GM18520 (cell line): ENCODE results near the gene PPP3R1.

Experiments used
- ATAC-seq: cut with Tn5 transposase; IDR thresholded peaks from one replicate; pipeline ENCODE4 v1.9.1; 2021; ENCODE audit not compliant: unreplicated experiment

PPP3R1 gene

DNA sequence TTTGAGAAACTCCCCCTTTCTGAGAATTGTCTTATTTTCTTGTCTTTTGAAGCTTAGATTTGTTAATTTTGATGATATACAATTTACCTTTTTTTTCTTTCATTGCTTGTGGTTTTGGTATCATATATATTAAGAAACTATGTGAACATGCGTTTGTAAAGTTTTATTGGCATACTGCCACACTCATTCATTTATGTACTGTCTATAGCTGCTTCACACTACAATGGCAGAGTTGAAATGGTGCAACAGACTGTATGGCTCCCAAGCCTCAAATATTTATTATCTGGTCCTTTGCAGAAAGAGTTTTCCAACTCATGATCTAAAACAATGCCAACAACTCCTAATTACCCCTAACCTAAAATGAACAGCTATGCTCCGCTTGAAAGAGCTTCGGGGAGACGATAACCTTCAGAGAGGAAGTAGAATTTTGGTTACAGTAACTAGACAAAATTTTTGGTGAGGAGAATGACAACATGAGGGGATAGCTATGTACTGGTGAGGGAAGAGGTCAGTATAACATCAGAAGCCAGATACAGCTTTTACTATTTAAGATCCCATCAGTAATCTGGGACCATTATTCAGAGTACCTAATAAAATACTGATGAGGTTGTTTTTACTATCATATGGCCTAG, 16.1 kb downstream of the PPP3R1 start:
- ATAC-seq = no peak

DNA sequence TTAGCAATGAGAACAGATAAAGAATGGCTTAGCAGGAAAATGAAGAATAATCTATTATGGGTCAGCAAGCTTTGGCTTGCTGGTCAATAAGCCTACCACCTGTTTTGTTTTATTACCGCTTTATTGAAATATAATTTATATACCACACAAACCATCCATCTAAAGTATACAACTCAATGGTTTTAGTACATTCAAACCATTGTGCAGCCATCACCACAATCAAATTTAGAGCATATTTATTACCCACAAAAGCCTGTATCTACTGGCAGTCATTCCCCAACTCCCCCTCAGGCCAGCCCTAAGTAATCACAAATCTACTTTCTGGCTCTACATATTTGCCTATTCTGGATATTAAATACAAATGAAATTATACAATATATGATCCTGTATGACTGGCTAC, 17.2 kb downstream of the PPP3R1 start:
- ATAC-seq = no peak

DNA sequence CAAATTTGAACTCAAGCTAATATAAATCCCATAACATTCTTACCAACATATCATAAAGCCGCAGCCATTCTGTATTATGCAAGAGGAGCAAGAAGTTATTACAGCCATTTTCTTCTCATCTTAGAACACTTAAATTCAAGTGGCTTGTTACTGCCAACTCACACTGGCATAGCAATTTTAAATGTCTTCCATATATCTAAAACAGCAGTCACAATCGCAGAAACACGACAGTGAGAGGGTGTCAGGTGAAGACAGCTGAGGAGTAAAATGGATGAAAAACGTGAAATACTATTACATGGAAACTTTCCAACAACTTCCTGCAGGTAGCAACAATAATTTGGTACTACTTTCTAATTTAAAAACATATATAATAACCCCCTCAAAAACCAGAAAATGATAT, 17.9 kb downstream of the PPP3R1 start:
- ATAC-seq = no peak

DNA sequence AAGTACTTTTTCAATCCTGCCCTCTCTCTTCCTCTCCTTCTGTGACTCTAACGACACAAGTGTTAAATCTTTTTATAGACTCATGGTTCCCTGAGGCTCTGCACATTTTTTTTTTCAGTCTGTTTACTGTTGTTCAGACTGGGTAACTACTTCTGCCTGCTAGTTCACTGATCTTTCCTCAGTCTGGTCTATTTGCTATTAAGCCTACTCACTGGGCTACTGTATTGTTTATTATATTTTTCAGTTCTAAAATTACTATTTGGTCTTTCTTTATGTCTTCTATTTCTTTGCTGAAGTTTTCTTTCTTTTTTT, 21.3 kb downstream of the PPP3R1 start:
- ATAC-seq = no peak

DNA sequence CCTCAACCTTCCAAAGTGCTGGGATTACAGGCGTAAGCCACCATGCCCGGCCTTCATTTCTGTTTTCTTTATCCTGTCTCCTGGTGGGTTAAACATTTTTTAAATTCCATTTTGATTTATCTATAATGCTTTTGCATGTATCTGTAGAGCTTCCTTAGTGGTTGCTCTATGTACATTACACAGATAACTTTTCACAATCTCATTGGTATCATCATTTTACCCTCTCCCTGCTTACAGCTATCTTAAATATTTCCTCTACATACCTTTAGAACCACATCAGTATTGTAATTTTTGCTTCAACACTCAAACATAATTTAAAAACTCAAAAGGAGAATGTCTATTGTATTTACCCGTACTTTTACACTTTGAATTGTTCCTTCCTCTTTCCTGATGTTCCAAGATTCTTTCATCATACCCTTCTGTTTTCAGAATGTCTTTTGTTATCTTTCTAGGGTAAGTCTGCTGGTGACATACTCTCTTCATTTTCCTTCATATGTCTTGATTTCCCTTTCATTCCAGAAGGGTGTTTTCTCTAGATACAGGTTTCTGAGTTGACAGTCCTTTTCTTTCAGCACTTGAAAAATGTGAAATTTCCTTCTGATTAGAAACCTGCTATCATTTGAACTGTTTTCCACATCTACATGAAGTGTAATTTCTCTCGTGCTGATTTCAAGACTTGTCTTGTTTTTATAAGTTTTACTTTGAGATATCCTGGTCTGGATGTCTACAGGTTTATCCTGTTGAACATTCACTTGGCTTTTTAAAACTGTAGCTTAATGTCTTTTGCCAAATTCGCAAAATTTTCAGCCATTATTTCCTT, 21.9 kb downstream of the PPP3R1 start:
- no peak for ATAC-seq

DNA sequence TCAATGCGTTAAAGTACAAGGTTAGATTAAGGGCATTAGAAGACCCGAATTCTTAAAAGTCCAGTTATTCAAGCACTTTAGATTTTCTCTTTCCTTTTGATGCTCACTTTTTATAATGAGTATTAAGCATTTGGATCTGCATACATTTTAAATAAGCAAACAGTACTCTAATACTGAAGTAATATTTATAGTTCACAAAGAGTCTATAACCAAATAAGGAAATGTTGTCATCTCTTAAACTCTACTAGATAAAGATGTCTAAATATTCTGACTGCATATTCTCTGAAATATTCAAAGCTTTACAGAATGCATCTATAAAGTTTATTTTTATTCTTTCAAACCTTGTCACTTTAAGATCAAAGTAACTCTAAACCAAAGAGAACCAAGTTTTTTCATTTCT, 25.5 kb downstream of the PPP3R1 start:
- no peak for ATAC-seq

DNA sequence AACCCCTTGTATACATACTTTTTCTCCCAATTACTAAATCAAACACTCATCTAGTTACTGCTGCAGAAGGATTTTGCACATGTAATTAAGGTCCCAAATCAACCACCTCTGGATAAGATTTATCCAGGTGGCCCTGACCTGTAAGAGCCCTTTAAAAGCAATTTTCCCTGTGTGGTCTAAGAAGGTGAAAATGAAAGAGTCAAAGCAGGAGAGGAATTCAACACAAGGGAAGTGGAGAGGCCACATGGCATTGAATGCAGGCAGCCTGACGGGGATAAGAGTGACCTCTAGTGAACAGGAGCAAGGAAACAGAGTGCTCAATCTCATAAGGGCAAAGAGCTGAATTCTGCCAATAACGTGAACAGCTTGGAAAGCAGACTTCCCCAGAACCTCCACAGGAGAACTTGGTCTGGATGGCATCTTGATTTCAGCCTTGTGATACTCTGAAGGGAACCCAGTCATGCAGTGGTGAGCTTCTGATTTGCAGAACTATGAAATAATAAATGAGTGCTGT, 27.2 kb downstream of the PPP3R1 start:
- ATAC-seq = peak; percentile 55

DNA sequence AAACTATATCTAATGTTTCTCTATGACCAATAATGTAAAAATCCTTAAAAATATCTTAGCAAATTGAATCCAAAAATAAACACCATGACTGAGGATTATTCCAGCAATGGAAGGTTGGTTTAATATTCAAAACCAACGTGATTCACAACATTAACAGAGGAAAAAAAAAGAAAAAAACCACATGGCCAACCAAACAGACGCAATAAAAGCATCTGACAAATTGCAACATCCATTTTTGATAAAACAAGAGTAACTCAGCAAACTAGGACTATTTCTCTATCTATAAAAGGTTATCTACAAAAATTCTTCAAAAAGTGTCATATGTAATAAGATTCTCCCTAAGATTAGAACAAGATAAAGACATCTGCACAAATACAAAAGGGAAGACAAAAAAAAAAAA, 28.9 kb downstream of the PPP3R1 start:
- no peak for ATAC-seq

DNA sequence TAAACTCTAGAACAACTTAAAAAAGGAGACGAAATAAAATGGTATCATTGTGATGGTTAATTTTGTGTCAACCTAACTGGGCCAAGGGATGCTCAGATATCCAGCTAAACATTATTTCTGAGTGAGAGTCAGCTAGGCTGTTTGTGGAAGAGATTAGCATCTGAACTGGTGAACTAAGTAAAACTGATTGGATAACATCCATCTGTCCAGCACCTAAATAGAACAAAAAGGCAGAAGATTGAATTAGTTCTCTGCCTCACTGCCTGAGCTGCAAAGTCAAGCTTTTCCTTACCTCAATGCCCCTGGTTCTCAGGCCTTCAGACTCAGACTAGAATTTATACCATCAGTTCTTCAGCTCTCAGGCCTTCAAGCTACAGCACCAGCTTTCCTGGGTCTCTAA, 30.0 kb downstream of the PPP3R1 start:
- no peak for ATAC-seq

DNA sequence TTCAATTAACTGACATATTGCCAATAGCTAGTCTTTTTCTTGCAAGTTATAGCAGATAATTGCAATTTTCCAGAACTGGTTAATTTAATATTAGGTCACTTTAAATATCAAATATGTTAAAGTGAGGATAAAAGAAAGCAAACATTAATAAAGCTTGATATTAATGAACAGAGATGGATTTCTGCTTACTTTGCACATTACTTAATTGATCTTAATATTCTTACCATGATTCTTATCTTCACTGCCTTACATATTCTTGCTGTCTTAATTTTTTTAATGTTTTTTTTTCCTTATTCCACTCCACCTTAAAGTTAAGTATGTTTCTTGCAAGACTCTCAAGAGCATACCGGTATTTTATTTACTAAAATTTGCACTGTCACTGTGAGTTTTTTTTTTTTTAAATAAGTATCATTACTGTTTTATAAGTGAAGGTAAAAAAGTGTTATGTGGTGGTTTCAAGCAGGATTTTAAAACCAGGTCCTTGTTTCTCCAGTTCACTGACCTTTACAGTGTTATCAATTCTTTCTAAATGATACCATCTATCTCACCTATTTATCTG, 33.9 kb downstream of the PPP3R1 start:
- ATAC-seq = no peak

DNA sequence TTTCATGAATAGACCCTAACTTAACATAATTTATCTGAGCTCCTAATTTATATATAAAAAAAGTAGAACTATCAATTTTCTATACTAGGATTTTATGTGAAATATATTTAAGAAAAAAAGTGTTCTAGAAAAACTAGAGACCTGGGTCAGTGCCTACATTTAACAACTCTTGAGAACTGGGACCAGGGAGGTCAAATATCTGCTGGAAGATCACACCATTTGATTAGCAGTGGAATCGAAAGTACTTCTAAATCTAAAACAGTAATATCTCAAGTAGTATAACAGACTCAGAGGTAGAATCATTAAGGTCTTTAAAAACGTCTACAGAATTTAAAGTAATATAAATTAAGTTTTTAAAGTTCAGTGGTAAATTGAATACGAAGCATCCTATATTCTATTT, 34.6 kb downstream of the PPP3R1 start:
- ATAC-seq = no peak

DNA sequence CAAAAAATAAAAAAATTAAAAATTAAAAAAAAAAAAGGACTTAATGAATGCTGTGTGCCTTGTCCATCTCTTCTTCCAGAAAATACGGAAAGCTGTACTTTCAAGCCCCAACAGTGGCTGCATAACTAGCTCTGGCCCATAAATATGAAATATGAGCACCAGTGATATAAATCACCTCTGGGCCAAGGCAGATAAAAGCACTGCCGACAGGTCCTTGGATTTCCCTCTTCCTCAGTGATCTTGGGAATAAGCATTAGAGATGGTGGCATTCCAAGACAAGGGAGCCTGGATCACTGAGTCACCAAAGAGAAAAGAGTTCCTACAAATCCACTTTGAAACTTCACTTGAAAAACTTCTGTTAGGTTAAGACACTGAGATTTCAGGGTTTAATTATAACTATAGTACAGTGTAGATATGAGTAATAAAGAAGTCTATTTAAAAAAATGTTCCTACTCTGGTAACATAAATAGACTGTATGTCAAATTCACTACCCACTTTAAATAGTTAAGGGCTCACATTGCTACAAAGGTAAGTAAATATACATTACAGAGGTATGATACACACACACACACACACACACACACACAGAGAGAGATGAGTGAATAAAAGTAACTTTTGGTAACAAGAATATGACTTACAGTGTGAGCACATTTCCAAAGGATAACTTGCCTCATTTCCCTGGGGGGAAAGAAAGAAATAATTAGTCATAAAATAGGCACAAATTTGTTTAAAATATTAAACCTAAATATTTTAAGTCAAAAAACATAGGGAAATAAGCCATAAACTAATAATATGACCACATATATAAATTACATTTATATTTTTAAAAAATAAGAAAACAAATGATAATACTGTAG, 35.6 kb downstream of the PPP3R1 start:
- no peak for ATAC-seq

DNA sequence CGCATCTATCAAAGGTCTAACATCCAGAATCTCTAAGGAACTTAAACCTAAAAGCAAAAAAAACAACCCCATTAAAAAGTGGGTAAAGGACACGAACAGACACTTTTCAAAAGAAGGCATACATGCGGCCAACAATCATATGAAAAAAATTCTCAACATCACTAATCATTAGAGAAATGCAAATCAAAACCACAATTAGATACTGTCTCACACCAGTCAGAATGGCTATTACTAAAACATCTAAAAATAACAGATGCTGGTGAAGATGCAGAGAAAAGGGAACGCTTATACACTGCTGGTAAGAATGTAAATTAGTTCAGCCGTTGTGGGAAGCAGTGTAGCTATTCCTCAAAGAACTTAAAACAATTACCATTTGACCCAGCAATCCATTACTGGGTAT, 38.0 kb downstream of the PPP3R1 start:
- peak; percentile 82 for ATAC-seq

DNA sequence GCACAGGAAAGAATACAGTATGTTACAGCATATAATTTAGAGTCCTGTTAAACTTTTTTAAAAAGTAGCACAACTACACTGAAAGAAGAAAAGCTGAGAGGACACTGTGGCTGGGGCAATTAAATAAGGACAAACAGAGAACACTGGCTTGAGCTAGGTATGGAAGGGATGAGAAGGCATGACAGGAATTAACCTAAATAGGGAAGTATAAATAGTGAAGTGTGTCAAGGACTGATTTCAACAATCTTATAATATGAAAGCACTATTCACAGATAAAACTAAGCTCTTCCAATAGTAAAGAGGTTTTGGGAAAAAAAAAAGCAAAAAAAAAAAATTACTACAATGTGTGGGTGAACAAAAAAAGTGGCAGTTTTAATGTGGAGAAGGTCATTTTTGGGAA, 45.5 kb downstream of the PPP3R1 start:
- no peak for ATAC-seq

DNA sequence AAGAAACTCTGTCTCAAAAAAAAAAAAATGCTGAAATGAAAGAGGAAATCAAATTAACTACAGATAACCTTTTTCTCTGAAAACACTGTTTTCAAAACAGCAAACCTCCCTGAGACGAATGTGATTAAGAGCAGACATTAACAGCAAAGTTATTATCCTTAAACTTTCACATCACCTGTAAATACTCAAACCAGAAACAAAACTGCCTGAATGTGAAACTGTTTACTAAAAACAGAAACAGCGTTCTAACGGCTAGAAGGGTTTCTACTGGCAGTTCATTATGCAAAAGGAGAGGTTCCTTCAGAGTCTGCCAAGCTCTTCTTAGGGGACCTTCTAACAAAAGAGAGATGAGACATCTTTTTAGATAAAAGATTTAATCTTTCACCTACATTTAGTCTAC, 48.7 kb downstream of the PPP3R1 start:
- ATAC-seq = peak; percentile 97

DNA sequence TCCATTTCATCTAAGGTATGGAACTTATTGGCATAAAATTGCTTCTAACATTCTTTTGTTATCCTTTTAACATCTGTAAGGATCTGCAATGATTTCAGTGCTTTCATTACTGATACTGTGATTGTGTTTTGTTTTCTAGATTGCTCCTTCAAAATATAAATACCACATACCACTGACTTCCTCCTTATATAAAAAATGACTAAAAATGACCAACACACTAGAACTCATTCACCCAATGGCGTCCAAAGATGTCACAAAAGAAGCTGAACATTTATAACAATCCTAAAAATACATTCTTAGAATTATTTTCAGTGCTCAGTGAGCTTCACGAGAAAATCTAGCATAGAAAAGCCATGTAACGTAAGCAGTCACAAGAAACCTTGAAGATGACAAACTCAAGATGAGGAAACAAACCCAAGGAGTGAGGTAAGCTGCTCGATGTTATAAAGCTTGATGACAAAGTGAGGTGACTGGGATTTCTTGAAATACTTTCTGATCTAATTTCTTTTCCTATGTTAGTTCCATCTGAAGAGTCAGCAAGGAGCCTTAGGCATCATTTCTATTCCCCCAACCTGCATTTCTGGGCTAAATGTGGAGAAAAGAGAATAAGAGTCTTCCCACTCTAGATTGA, 52.1 kb downstream of the PPP3R1 start:
- ATAC-seq = no peak

DNA sequence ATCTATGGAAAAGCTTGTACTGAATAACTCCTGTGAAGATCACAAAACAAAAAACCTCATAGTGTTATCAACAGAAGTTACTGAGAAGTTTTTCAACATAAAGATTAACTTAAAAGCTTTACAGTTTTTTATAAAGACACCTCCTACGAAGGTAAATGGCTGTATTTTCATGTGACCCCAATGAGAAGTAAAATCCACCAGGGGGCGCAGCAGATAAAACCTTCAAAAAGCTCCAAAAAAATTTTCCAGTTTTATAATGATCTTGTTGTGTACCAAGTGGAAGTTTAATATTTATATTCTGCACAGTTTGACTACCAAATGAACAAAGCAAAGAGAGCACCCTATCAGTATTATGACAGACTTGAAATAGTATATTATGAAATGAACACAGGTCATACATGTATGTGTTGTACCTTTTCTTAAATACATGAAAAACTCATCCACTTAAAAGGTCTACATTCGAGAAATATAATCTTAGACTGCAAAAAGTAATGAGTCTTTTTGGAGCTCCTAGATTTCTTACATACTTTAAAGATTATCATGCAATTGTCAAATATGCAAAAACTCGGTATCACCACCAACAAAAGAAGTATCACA, 56.1 kb downstream of the PPP3R1 start:
- no peak for ATAC-seq

DNA sequence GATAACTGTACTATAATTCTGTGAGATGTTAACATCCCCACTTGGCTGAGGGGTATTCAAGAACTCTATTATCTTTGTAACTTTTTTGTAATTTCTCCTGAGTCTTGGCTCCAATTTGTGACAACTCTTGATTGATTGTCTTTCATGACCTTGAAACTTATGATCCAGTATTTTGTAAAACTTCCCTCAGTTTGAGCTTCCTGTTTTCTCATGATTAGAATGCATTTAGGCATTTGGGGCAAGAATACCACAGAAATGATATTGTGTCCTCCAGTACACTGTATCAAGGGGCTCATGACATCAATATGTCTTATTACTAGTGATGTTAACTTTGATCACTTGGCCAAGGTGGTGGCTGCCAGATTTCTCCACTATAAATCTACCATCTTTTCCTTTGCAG, 57.2 kb downstream of the PPP3R1 start:
- no peak for ATAC-seq

DNA sequence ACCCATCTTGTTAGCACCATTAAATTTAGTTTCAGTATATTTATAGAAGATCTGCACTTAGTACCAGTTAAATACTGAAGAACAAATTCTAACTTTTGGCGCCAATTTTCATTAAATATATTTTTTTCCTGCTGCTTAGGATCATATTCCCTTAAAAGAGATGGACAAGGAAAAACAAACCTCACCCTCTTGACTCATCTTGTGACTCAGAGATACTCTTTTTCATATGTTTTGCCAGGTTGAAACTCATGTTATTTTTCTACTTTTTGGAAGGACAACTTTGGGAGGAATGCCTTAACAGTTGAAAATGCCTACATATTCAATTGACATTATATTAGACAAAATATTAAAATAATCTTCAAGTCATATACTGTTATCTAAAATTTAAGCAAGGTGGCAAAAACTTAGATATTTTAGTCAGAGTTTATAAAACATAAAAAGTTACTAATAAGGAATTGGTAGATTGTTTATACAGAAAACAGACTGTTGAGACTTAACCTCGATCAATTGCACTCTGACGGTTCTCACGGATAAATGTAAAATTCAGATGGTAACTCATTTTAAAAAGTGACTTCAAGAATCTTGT, 58.5 kb downstream of the PPP3R1 start:
- no peak for ATAC-seq

DNA sequence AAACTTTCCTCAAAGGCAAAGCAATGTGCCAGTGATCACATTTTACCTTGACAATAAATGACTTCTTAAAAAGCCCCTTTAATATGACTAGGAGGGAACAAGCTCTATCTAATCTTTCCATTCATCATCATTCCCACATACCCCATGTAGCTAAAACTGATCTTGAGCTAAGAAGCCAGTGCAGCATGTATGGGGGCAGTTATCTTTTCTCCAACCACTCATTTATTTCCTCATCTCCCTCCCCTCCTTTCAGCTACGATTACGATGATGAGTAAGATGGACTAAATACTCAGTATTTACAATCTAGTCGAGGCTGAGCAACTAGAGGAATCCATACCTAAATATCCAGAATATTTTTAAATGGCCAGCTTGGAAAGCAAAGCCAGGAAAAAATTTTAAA, 59.2 kb downstream of the PPP3R1 start:
- no peak for ATAC-seq
